H9 (cell line): Measurements from ENCODE around the gene FNDC3A. TPM values are rescaled to one million over a fixed set of nuclear protein-coding genes. Genes with fewer than 3 reads are reported as not detected.

ENCODE experiments used
- DNase-seq: peaks from one replicate; pipeline ENCODE4 v3.0.0-alpha.2; 2017
- H2AFZ ChIP-seq: one replicate; pipeline ENCODE4 v1.6.1; 2013; ENCODE audit warnings: mild to moderate bottlenecking, low read length, control low read depth, moderate library complexity
- H2AK5ac ChIP-seq: 2 replicates; pipeline ENCODE4 v1.6.1; 2013; ENCODE audit warnings: low read length, control low read depth, mixed read lengths; ENCODE audit not compliant: insufficient read length
- H2BK120ac ChIP-seq: one replicate; pipeline ENCODE4 v1.6.1; 2013; ENCODE audit warnings: low read depth, mild to moderate bottlenecking, low read length, control low read depth, inconsistent platforms; ENCODE audit not compliant: poor library complexity, severe bottlenecking
- H2BK12ac ChIP-seq: 2 replicates; pipeline ENCODE4 v1.6.1; 2013; ENCODE audit warnings: low read length, control low read depth, mixed read lengths, low read depth; ENCODE audit not compliant: insufficient read length
- H2BK15ac ChIP-seq: 2 replicates; pipeline ENCODE4 v1.6.1; 2013; ENCODE audit warnings: low read depth, low read length, control low read depth
- H2BK20ac ChIP-seq: one replicate; pipeline ENCODE4 v1.6.1; 2013; ENCODE audit warnings: low read depth, mild to moderate bottlenecking, low read length, control low read depth, inconsistent platforms; ENCODE audit not compliant: poor library complexity, severe bottlenecking
- H2BK5ac ChIP-seq: 2 replicates; pipeline ENCODE4 v1.6.1; 2013; ENCODE audit warnings: low read length, control low read depth, mixed read lengths; ENCODE audit not compliant: insufficient read length
- H3K14ac ChIP-seq: 2 replicates; pipeline ENCODE4 v1.6.1; 2013; ENCODE audit warnings: low read length, control low read depth; ENCODE audit not compliant: insufficient read depth
- H3K18ac ChIP-seq: 2 replicates; pipeline ENCODE4 v1.6.1; 2013; ENCODE audit warnings: low read depth, mild to moderate bottlenecking, mixed read lengths, low read length, control low read depth; ENCODE audit not compliant: insufficient read length
- H3K23ac ChIP-seq: 2 replicates; pipeline ENCODE4 v1.6.1; 2013; ENCODE audit warnings: low read length, control low read depth, mixed read lengths, low read depth; ENCODE audit not compliant: insufficient read length
- H3K23me2 ChIP-seq: 2 replicates; pipeline ENCODE4 v1.6.1; 2013; ENCODE audit warnings: low read depth, mild to moderate bottlenecking, mixed read lengths, low read length, control low read depth; ENCODE audit not compliant: insufficient read length, poor library complexity, severe bottlenecking
- H3K27ac ChIP-seq: 2 replicates; pipeline ENCODE4 v1.5.1; 2013; ENCODE audit warnings: low read length, control low read depth, mixed read lengths, low read depth; ENCODE audit not compliant: insufficient read length
- H3K27me3 ChIP-seq: 2 replicates; pipeline ENCODE4 v1.6.1; 2013; ENCODE audit warnings: low read length, control low read depth, inconsistent platforms; ENCODE audit not compliant: insufficient read depth
- H3K4ac ChIP-seq: 2 replicates; pipeline ENCODE4 v1.6.1; 2013; ENCODE audit warnings: low read depth, mild to moderate bottlenecking, control low read depth, inconsistent platforms, low read length, moderate library complexity
- H3K4me1 ChIP-seq: 2 replicates; pipeline ENCODE4 v1.6.1; 2013; ENCODE audit warnings: low read length, control low read depth, inconsistent platforms; ENCODE audit not compliant: insufficient read depth
- H3K4me2 ChIP-seq: 2 replicates; pipeline ENCODE4 v1.6.1; 2013; ENCODE audit warnings: low read length, control low read depth, mixed read lengths; ENCODE audit not compliant: insufficient read length, insufficient read depth
- H3K56ac ChIP-seq: 2 replicates; pipeline ENCODE4 v1.6.1; 2013; ENCODE audit warnings: low read depth, mild to moderate bottlenecking, mixed read lengths, low read length, control low read depth; ENCODE audit not compliant: insufficient read length
- H3K79me1 ChIP-seq: 2 replicates; pipeline ENCODE4 v1.6.1; 2013; ENCODE audit warnings: low read depth, mild to moderate bottlenecking, moderate library complexity, low read length, control low read depth, inconsistent platforms; ENCODE audit not compliant: insufficient read depth, poor library complexity, severe bottlenecking
- H3K79me2 ChIP-seq: 2 replicates; pipeline ENCODE4 v1.6.1; 2013; ENCODE audit warnings: low read length, control low read depth, inconsistent platforms; ENCODE audit not compliant: insufficient read depth
- H3K9ac ChIP-seq: 2 replicates; pipeline ENCODE4 v1.6.1; 2013; ENCODE audit warnings: low read length, control low read depth, mixed read lengths; ENCODE audit not compliant: insufficient read length; ENCODE audit errors: extremely low read depth
- H3K9me3 ChIP-seq: one replicate; pipeline ENCODE4 v1.6.1; 2013; ENCODE audit warnings: low read depth, low read length, inconsistent platforms; ENCODE audit not compliant: control insufficient read depth
- H3T11ph ChIP-seq: one replicate; pipeline ENCODE4 v1.6.1; 2013; ENCODE audit warnings: mild to moderate bottlenecking, low read length, control low read depth, inconsistent platforms
- H4K20me1 ChIP-seq: one replicate; pipeline ENCODE4 v1.6.1; 2013; ENCODE audit not compliant: control insufficient read depth, insufficient read length, insufficient read depth
- H4K5ac ChIP-seq: 2 replicates; pipeline ENCODE4 v1.6.1; 2013; ENCODE audit warnings: low read depth, mild to moderate bottlenecking, mixed read lengths, low read length, control low read depth; ENCODE audit not compliant: insufficient read length
- H4K8ac ChIP-seq: replicated peaks from 2 replicates; pipeline ENCODE4 v1.6.1; 2013; ENCODE audit warnings: low read length, control low read depth, mixed read lengths, low read depth; ENCODE audit not compliant: insufficient read length
- H4K91ac ChIP-seq: 2 replicates; pipeline ENCODE4 v1.6.1; 2013; ENCODE audit warnings: low read depth, mild to moderate bottlenecking, moderate library complexity, mixed read lengths, low read length, control low read depth; ENCODE audit not compliant: insufficient read length
- H3K27ac Mint-ChIP-seq, 3 experiments: 2 replicates in 2 of 3; 3 replicates in 1 of 3; pipeline ENCODE4 v1.8.0; 2020 to 2021; ENCODE audit warnings: mixed read lengths in 3 of 3, mild to moderate bottlenecking in 1 of 3, moderate library complexity in 1 of 3
- H3K27me3 Mint-ChIP-seq: 2 replicates; pipeline ENCODE4 v1.8.0; 2021; ENCODE audit warnings: low read depth, mild to moderate bottlenecking, moderate library complexity, mixed read lengths
- H3K36me3 Mint-ChIP-seq, 3 experiments: 2 replicates in 2 of 3; 3 replicates in 1 of 3; pipeline ENCODE4 v1.8.0; 2020 to 2021; ENCODE audit warnings: low read depth in 3 of 3, mixed read lengths in 3 of 3; ENCODE audit not compliant: insufficient read depth in 1 of 3
- H3K4me1 Mint-ChIP-seq, 2 experiments: 2 replicates each; pipeline ENCODE4 v1.8.0; 2020; ENCODE audit warnings: mixed read lengths in 2 of 2
- H3K4me3 Mint-ChIP-seq, 2 experiments: 2 replicates in 1 of 2; 3 replicates in 1 of 2; pipeline ENCODE4 v1.8.0; 2020 to 2021; ENCODE audit warnings: mild to moderate bottlenecking in 2 of 2, mixed read lengths in 2 of 2, moderate library complexity in 1 of 2
- H3K9me3 Mint-ChIP-seq, 2 experiments: 2 replicates in 1 of 2; 3 replicates in 1 of 2; pipeline ENCODE4 v1.8.0; 2020; ENCODE audit warnings: mild to moderate bottlenecking in 2 of 2, mixed read lengths in 2 of 2, moderate library complexity in 1 of 2
- WGBS: extraction: QIAGEN DNeasy Blood & Tissue Kit; methylation state at CpG from one replicate; pipeline ENCODE4 v1.1.7; 2013; ENCODE audit warnings: missing lambda C conversion rate, low lambda C conversion rate, mixed read lengths; ENCODE audit not compliant: insufficient read length; ENCODE audit errors: extremely low coverage; 5-methylcytosine and 5-hydroxymethylcytosine counted together
- total RNA-seq: library from RNA; stranded (reverse); gene quantifications from 2 replicates; pipeline ENCODE4 v1.2.1, GENCODE V29; 2021
- TF ChIP-seq, protein P1 (sequence below): fragments of 200-600 bp; sonication (generic); conservative IDR thresholded peaks from 3 replicates; pipeline ENCODE4 v1.8.0; 2021; ENCODE audit warnings: antibody characterized with exemption, mild to moderate bottlenecking

The FNDC3A gene
- total RNA-seq, 1 experiment from 2014 or later = 27.4 TPM

DNA sequence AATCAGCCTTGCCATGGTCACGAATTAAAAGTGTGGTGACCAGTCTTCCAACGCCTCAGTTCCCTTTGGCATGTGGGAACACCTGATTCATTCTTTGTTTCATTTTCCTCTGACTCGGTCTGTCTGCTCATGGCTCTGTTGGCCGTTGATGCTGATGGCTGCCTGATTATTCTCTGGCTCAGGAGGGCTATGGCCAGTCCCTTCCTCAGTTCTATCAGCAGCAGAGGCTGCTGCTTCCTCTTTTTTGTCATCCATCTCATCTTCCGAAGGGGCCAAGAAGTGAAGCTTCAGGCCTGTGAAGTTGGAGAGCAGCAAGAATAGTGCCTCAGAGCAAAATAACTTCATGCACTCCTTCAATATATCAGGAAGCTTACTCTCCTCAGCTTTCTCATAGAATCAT lies 235.0 kb downstream of the FNDC3A start:
- no peak overlapping the region for H2AFZ ChIP-seq
- H3K27ac Mint-ChIP-seq = no peak overlapping the region; a peak in 1 of 7 replicates
- no CpG with 5 or more reads among the region's 5 CpGs for WGBS

More for the DNA sequence above, 235.0 kb downstream of the FNDC3A start:
- Histone ChIP-seq H4K5ac (no peak overlapping the region), H3K4me2 (no peak overlapping the region), H3K79me2 (no peaks in the 10 kb centered on the region), H4K8ac (no peak overlapping the region), H3K4me1 (no peaks in the 10 kb centered on the region), H4K91ac (no peak overlapping the region), H2AK5ac (no peak overlapping the region), H3K79me1 (no peaks in the 10 kb centered on the region), H3K14ac (no peak overlapping the region), H3K4ac (no peak overlapping the region), H2BK120ac (no peak overlapping the region), H3K23ac (no peak overlapping the region), H3T11ph (no peak overlapping the region), H2BK5ac (no peak overlapping the region), H3K18ac (no peak overlapping the region), H2BK20ac (no peak overlapping the region), H3K27me3 (no peaks in the 10 kb centered on the region), H3K27ac (no peak overlapping the region), H3K9ac (no peak overlapping the region), H2BK12ac (no peak overlapping the region), H3K23me2 (no peaks in the 10 kb centered on the region), H3K56ac (no peak overlapping the region), H2BK15ac (no peak overlapping the region), H3K9me3 (no peaks in the 10 kb centered on the region), H4K20me1 (no peaks in the 10 kb centered on the region)
- peaks cover 4 to 45% (median 9%) of the 10 kb centered on the region in 3 experiments; a peak in 5 of 7 replicates for H3K36me3 Mint-ChIP-seq
- peaks cover 6% of the 10 kb centered on the region for H3K27me3 Mint-ChIP-seq
- no peaks in the 10 kb centered on the region for H3K9me3 Mint-ChIP-seq
- peaks cover 12% of the 10 kb centered on the region in 2 experiments for H3K4me1 Mint-ChIP-seq
- DNase-seq = no peak
- H3K4me3 Mint-ChIP-seq = no peak overlapping the region
- TF ChIP-seq, protein P1, sequence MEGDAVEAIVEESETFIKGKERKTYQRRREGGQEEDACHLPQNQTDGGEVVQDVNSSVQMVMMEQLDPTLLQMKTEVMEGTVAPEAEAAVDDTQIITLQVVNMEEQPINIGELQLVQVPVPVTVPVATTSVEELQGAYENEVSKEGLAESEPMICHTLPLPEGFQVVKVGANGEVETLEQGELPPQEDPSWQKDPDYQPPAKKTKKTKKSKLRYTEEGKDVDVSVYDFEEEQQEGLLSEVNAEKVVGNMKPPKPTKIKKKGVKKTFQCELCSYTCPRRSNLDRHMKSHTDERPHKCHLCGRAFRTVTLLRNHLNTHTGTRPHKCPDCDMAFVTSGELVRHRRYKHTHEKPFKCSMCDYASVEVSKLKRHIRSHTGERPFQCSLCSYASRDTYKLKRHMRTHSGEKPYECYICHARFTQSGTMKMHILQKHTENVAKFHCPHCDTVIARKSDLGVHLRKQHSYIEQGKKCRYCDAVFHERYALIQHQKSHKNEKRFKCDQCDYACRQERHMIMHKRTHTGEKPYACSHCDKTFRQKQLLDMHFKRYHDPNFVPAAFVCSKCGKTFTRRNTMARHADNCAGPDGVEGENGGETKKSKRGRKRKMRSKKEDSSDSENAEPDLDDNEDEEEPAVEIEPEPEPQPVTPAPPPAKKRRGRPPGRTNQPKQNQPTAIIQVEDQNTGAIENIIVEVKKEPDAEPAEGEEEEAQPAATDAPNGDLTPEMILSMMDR = no peak
